Eye (tissue), 1 donor: ENCODE results near the gene LYZL6.

Experiments
- DNase-seq: peaks from one replicate; pipeline ENCODE4 v3.0.0-alpha.2; 2015

The LYZL6 gene

GRCh38 chr17:35943537-35943936 is at the start of gene LYZL6:
TSS of gene LYZL6 (minus strand) at chr17:35943713. CDS start at chr17:35939356, 4,357 bp downstream.
- DNase-seq, result no peak

GRCh38 chr17:35991075-35991474 is 47.6 kb upstream of the LYZL6 start:
- DNase-seq, result no peak

- DNase-seq, result no peak
Observed at GRCh38 chr17:35988164-35988563, 44.7 kb upstream of the LYZL6 start.

- no peak for DNase-seq
Observed at GRCh38 chr17:35986643-35987042, 43.1 kb upstream of the LYZL6 start, which contains the start of gene CCL14. TSS of gene CCL14 (minus strand) at chr17:35986729. CDS start at chr17:35986649, 80 bp downstream.

- no peak for DNase-seq
Observed at GRCh38 chr17:35984140-35984539, 40.6 kb upstream of the LYZL6 start.

GRCh38 chr17:35982409-35983191 is 39.1 kb upstream of the LYZL6 start:
- DNase-seq, result no peak

- DNase-seq, result no peak
Observed at GRCh38 chr17:35981908-35982330, 38.4 kb upstream of the LYZL6 start.

GRCh38 chr17:35981246-35981645 is 37.7 kb upstream of the LYZL6 start, which contains the start of gene CCL16:
TSS of gene CCL16 (minus strand) at chr17:35981497. CDS start at chr17:35981420, 77 bp downstream.
- DNase-seq, result no peak

GRCh38 chr17:35978346-35978745 is 34.8 kb upstream of the LYZL6 start:
- DNase-seq, result no peak

GRCh38 chr17:35977509-35977908 is 34.0 kb upstream of the LYZL6 start:
- no peak for DNase-seq

- DNase-seq, result no peak
Observed at GRCh38 chr17:35973333-35974260, 30.1 kb upstream of the LYZL6 start.

GRCh38 chr17:35972945-35973332 is 29.4 kb upstream of the LYZL6 start:
- no peak for DNase-seq

- no peak for DNase-seq
Observed at GRCh38 chr17:35972535-35972934, 29.0 kb upstream of the LYZL6 start.

- no peak for DNase-seq
Observed at GRCh38 chr17:35972066-35972465, 28.6 kb upstream of the LYZL6 start.

GRCh38 chr17:35969558-35970380 is 26.3 kb upstream of the LYZL6 start:
- DNase-seq, result peak; percentile 96

- no peak for DNase-seq
Observed at GRCh38 chr17:35968520-35969054, 25.1 kb upstream of the LYZL6 start.

GRCh38 chr17:35965272-35965671 is 21.8 kb upstream of the LYZL6 start:
- DNase-seq, result no peak

- DNase-seq, result no peak
Observed at GRCh38 chr17:35963663-35964062, 20.1 kb upstream of the LYZL6 start.

- DNase-seq, result no peak
Observed at GRCh38 chr17:35953720-35954119, 10.2 kb upstream of the LYZL6 start.

GRCh38 chr17:35949401-35949800 is 5.9 kb upstream of the LYZL6 start:
- no peak for DNase-seq

- no peak for DNase-seq
Observed at GRCh38 chr17:35948092-35948491, 4.6 kb upstream of the LYZL6 start.

GRCh38 chr17:35947156-35947585 is 3.7 kb upstream of the LYZL6 start:
- peak; percentile 71 for DNase-seq
